ENCODE data around the gene SDK1.
"Not testable (repeated sequence)": the region's sequence is repeated elsewhere in the genome, so short reads cannot be mapped to it uniquely, and the experiment has no call there.

The SDK1 gene

GRCh38 chr7:4209966-4210365, 908.9 kb downstream of the SDK1 start:
- H3K36me3 Mint-ChIP-seq (ENCODE audit: low read depth), result no peaks in the 10 kb centered on the region
- H3K4me1 Mint-ChIP-seq (ENCODE audit: low read depth), result peaks cover under 1% of the 10 kb centered on the region
- no peak overlapping the region for H3K4me3 Mint-ChIP-seq
- H3K27ac Mint-ChIP-seq, result no peak overlapping the region
- no peaks in the 10 kb centered on the region for H3K27me3 Mint-ChIP-seq
- H3K9me3 Mint-ChIP-seq, result no peaks in the 10 kb centered on the region

DNA sequence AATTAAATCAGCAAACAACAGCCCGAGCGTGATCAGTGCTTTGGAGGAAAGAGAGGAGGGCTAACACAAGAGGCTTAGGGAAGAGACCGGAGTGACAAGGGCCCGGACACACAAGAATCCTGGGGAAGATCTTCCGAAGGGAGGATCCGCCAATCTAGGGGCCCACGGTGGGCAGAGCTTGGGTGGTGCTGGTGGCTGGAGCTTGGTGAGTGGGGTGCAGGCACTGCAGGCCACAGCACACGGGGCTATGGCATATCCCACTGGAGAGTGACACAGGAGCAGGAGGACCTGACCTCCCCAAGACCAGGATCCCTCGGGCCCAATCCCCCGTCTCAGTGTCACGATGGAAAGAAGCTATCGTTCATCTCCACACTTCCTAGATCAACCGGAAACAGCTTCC, 909.8 kb downstream of the SDK1 start:
- Mint-ChIP-seq H3K27me3 (no peaks in the 10 kb centered on the region), H3K4me1 (ENCODE audit: low read depth) (no peaks in the 10 kb centered on the region), H3K27ac (no peak overlapping the region), H3K4me3 (no peak overlapping the region), H3K9me3 (no peaks in the 10 kb centered on the region), H3K36me3 (ENCODE audit: low read depth) (no peaks in the 10 kb centered on the region)

- Mint-ChIP-seq H3K9me3 (no peaks in the 10 kb centered on the region), H3K27me3 (no peaks in the 10 kb centered on the region), H3K4me3 (no peak overlapping the region), H3K36me3 (ENCODE audit: low read depth) (no peaks in the 10 kb centered on the region), H3K4me1 (ENCODE audit: low read depth) (no peaks in the 10 kb centered on the region), H3K27ac (no peak overlapping the region)
Measured at GRCh38 chr7:4211261-4211660, 910.2 kb downstream of the SDK1 start.

DNA sequence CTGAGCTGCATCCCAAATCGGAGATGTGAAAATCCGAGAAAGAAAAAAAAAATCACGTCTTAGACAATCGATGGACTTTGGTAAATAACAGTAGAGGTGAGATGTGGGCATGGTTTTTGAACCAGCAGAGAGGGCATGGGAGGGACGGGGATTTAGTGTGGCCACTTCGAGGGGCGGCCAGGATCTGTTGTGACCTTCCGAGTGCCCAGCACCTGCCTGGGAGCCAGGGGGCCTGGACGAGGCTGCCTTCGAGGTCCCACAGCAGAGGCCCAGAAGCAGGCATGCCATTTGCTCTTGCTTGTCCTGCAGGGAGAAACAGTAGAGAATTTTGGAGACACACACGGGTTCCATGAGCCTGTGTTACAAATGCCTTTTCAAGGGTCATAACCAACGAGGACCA, 911.3 kb downstream of the SDK1 start:
- Mint-ChIP-seq H3K9me3 (no peaks in the 10 kb centered on the region), H3K27me3 (no peaks in the 10 kb centered on the region), H3K36me3 (ENCODE audit: low read depth) (no peaks in the 10 kb centered on the region), H3K4me3 (no peak overlapping the region), H3K27ac (no peak overlapping the region), H3K4me1 (ENCODE audit: low read depth) (no peaks in the 10 kb centered on the region)

DNA sequence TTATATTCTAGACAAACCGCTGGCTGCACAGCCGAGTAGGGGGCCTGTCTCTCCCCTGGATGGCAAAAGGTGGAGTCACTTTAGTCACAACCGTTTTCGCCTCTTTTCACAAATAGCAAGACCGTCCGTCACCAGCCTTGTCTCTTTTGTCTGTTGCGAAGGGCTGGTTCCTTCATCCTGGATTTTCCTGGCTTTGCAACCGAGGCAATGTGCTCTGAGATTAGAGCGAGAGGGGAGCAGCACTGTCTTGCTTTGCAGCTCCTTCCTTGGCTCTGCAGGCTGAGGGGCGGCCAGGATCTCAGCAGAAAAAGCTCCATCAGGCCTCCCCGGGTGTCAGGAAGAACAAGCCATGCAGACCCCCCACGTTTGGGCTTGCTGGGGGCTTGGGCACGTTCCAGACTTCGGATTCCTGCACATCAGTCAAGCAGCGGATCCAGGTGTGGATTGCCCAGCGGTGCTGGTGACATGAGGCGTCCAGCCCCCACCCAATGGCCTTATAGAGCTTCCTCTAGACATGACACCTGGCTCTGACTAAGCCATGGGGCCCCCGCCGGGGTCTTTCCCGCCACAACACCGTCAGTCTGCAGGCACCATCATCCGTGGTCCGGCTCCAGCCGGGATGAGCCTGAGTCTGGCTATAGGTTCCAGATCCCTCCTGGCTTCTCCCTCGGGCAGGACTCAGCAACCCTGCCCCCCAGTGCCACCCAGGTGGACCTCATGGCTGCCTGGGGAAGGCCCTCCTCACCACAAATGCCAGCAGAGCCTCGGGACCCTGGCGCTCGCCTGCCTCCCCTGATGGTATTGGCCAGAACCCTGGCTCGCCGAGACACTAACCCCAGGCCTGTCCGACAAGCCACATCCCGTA, 913.5 kb downstream of the SDK1 start:
- H3K4me1 Mint-ChIP-seq (ENCODE audit: low read depth), result no peaks in the 10 kb centered on the region
- H3K4me3 Mint-ChIP-seq, result no peak overlapping the region
- no peaks in the 10 kb centered on the region for H3K27me3 Mint-ChIP-seq
- no peaks in the 10 kb centered on the region for H3K9me3 Mint-ChIP-seq
- no peaks in the 10 kb centered on the region for H3K36me3 Mint-ChIP-seq (ENCODE audit: low read depth)
- no peak overlapping the region for H3K27ac Mint-ChIP-seq

DNA sequence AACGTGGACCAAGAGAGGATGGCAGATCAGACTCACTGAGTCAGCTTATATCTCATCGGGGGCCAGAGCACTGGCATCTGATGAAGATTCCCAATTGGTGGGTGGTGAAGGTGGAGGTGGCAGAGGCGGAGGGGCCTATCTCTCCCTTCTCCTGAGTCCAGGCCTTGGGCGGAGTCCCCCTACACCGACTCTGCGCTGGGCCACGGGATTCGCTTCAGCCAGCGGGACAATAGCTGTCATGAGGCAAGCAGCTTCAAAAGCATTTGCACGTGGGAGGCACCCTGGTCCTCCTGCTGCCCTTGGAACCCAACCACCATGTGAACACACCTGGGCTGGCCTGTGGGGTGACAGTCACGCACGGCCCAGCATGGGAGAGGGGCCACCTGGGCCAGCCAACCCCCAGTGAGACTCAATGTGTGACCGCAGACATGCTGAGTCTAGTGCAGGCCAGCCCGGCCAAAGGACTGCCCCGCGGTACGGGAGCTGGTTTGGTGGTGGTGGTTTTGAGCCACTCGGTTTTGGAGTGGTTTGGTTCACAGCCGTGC, 914.2 kb downstream of the SDK1 start:
- Mint-ChIP-seq H3K27ac (no peak overlapping the region), H3K4me3 (no peak overlapping the region), H3K4me1 (ENCODE audit: low read depth) (no peaks in the 10 kb centered on the region), H3K27me3 (no peaks in the 10 kb centered on the region), H3K9me3 (no peaks in the 10 kb centered on the region), H3K36me3 (ENCODE audit: low read depth) (no peaks in the 10 kb centered on the region)

DNA sequence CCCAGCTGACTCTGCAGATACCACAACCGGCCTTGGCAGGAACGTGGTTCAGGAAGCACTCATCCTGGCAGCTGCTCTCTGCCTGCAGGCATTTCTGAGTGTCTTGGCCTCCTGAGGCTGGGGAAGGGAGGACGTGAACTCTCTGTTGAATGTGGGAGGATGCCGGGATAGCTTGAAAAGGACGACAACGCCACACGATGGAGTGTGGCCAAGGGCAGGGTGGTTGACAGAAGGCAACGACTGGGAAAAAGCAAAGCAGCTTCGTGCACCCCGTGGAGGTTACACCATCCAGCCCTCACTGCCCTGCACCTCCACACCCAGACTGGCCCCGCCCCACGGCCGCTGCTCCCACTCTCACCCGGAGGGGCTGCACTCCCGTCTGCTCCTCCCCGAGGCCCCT, 915.0 kb downstream of the SDK1 start:
- H3K4me3 Mint-ChIP-seq, result no peak overlapping the region
- no peaks in the 10 kb centered on the region for H3K4me1 Mint-ChIP-seq (ENCODE audit: low read depth)
- H3K36me3 Mint-ChIP-seq (ENCODE audit: low read depth), result no peaks in the 10 kb centered on the region
- H3K9me3 Mint-ChIP-seq, result no peaks in the 10 kb centered on the region
- H3K27me3 Mint-ChIP-seq, result no peaks in the 10 kb centered on the region
- no peak overlapping the region for H3K27ac Mint-ChIP-seq

DNA sequence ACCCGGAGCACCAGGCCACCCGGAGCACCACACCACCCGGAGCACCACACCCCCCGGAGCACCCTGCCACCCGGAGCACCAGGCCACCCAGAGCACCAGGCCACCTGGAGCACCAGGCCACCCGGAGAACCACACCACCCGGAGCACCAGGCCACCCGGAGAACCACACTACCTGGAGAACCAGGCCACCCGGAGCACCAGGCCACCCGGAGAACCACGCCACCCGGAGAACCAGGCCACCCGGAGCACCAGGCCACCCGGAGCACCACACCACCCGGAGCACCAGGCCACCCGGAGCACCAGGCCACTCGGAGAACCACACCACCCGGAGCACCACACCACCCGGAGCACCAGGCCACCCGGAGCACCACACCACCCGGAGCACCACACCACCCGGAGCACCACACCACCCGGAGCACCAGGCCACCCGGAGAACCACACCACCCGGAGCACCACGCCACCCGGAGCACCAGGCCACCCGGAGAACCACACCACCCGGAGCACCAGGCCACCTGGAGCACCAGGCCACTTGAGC, 916.1 kb downstream of the SDK1 start:
- H3K4me1 Mint-ChIP-seq (ENCODE audit: low read depth); H3K36me3 Mint-ChIP-seq (ENCODE audit: low read depth); H3K4me3 Mint-ChIP-seq; H3K9me3 Mint-ChIP-seq; H3K27ac Mint-ChIP-seq; H3K27me3 Mint-ChIP-seq: not testable (repeated sequence)

DNA sequence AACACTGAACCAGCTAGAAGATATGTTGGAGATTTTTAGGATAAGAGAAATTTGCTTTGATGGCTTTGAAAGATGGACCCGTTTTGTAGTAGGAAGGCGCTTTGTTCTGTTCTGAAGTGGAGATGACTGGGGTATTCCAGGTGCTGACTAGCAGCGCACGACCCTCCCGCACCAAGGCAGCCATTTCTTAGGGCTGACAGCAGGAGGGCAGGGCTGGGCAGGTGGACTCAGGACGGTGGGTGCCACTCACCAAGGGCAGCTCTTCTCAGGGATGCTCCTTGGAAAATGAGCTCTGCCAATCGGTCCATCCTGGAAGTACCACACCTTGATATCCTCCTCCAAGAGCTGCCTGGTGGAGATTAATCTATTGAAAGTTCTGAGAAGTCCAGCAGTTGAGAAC, 917.4 kb downstream of the SDK1 start:
- H3K9me3 Mint-ChIP-seq, result no peaks in the 10 kb centered on the region
- H3K27ac Mint-ChIP-seq, result no peak overlapping the region
- no peaks in the 10 kb centered on the region for H3K36me3 Mint-ChIP-seq (ENCODE audit: low read depth)
- H3K4me3 Mint-ChIP-seq, result no peak overlapping the region
- H3K27me3 Mint-ChIP-seq, result no peaks in the 10 kb centered on the region
- H3K4me1 Mint-ChIP-seq (ENCODE audit: low read depth), result no peaks in the 10 kb centered on the region

DNA sequence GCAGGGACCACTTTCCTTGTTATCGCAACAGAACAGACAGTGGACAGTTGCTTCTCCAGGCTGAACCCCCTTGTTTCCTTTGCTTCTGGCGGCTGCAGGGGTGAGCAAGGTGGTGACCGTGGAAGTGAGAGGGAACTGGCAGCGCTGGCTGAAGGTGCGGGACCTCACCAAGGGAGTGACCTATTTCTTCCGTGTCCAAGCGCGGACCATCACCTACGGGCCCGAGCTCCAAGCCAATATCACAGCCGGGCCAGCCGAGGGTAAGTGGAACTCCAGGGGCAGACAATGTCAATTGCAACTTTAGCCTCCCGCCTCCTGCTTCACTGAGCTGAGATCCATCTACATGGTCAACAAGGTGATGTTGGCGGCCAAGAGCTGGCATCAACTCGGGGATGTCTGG, 919.0 kb downstream of the SDK1 start:
- no peaks in the 10 kb centered on the region for H3K36me3 Mint-ChIP-seq (ENCODE audit: low read depth)
- H3K4me1 Mint-ChIP-seq (ENCODE audit: low read depth), result no peaks in the 10 kb centered on the region
- H3K4me3 Mint-ChIP-seq, result no peak overlapping the region
- no peaks in the 10 kb centered on the region for H3K27me3 Mint-ChIP-seq
- no peaks in the 10 kb centered on the region for H3K9me3 Mint-ChIP-seq
- H3K27ac Mint-ChIP-seq, result no peak overlapping the region

DNA sequence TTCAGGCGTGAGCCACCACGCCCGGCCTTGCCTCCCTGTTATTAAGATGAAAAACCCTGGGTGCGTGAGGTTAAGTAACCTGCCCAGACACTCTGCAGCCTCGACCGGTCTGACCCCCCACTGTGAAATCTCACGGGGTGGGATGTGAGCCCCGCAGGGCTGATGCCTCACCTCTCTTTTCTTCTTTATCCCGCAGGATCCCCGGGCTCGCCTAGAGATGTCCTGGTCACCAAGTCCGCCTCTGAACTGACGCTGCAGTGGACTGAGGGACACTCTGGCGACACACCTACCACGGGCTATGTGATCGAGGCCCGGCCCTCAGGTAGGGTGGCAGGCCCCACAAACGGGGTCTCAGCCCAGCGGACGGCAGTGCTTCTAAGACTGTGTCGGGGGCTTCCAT, 920.0 kb downstream of the SDK1 start:
- no peak overlapping the region for H3K4me3 Mint-ChIP-seq
- no peaks in the 10 kb centered on the region for H3K9me3 Mint-ChIP-seq
- no peaks in the 10 kb centered on the region for H3K36me3 Mint-ChIP-seq (ENCODE audit: low read depth)
- H3K27ac Mint-ChIP-seq, result no peak overlapping the region
- H3K27me3 Mint-ChIP-seq, result no peaks in the 10 kb centered on the region
- no peaks in the 10 kb centered on the region for H3K4me1 Mint-ChIP-seq (ENCODE audit: low read depth)

GRCh38 chr7:4222676-4223075, 921.6 kb downstream of the SDK1 start:
- no peak overlapping the region for H3K27ac Mint-ChIP-seq

DNA sequence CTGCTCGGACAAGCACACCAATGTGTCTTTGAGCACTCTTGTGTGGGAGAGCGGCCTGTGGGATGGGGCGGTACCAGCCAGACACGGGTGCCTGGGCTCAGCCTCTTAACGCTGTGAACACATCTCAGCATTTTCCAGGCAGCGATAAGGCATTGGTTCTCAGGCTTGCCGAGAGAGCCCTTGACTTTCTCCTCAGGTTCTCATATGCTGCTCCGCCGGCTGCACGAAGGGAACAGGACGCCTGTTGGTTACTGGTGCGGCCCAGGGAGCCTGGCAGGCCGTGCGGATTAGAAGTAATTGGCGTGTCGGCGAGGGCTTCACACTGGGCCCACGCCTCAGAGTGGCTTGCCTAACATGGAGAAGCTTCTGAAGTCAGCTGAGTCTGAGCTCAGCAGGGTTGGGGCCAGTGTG, 924.3 kb downstream of the SDK1 start:
- Mint-ChIP-seq H3K4me3 (no peak overlapping the region), H3K36me3 (ENCODE audit: low read depth) (no peaks in the 10 kb centered on the region), H3K4me1 (ENCODE audit: low read depth) (no peaks in the 10 kb centered on the region), H3K27ac (no peak overlapping the region), H3K9me3 (no peaks in the 10 kb centered on the region), H3K27me3 (no peaks in the 10 kb centered on the region)

More at GRCh38 chr7:4222676-4223075, 921.6 kb downstream of the SDK1 start:
- no peak overlapping the region for H3K4me3 Mint-ChIP-seq
- H3K4me1 Mint-ChIP-seq (ENCODE audit: low read depth), result no peaks in the 10 kb centered on the region
- no peaks in the 10 kb centered on the region for H3K36me3 Mint-ChIP-seq (ENCODE audit: low read depth)
- no peaks in the 10 kb centered on the region for H3K9me3 Mint-ChIP-seq
- H3K27me3 Mint-ChIP-seq, result no peaks in the 10 kb centered on the region

DNA sequence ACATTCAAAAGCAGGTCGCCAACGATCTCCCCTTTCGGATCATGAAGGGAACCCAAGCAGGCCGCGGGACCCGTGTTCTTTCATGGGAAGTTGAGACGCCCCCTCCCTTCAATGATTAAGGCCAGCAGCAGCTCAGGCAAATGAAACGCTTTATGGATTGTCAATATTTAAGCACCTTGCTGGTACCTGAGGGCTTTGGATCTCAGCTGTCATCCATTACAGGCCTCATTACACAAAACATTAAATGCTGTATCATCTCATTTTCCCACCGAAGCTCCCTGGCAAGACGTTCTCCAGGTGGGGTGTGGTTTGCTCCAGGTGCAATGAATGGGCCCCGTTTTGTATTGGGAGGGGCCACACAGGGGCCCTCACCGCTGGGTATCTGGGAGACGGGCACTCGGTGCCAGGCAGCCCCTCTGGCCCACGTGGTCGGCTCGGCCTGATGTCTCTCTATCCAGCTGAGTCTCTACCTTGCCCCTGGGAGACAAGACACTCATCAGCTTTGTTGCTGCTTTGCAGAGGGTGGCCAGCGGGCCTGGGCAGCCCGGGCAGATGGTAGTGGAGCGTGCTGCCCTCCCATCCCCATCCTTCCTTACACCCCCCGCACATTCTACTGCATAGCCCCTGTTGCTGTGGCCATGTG, 925.0 kb downstream of the SDK1 start:
- H3K4me3 Mint-ChIP-seq, result no peak overlapping the region
- H3K27ac Mint-ChIP-seq, result no peak overlapping the region
- no peaks in the 10 kb centered on the region for H3K9me3 Mint-ChIP-seq
- H3K4me1 Mint-ChIP-seq (ENCODE audit: low read depth), result no peaks in the 10 kb centered on the region
- no peaks in the 10 kb centered on the region for H3K27me3 Mint-ChIP-seq
- H3K36me3 Mint-ChIP-seq (ENCODE audit: low read depth), result no peaks in the 10 kb centered on the region

- no peak overlapping the region for H3K27ac Mint-ChIP-seq
- H3K36me3 Mint-ChIP-seq (ENCODE audit: low read depth), result no peaks in the 10 kb centered on the region
- H3K4me3 Mint-ChIP-seq, result no peak overlapping the region
- H3K27me3 Mint-ChIP-seq, result no peaks in the 10 kb centered on the region
- H3K9me3 Mint-ChIP-seq, result no peaks in the 10 kb centered on the region
- no peaks in the 10 kb centered on the region for H3K4me1 Mint-ChIP-seq (ENCODE audit: low read depth)
Measured at GRCh38 chr7:4226524-4226882, 925.5 kb downstream of the SDK1 start.
